Heart left ventricle (tissue), 16 donors: Measurements from ENCODE around the gene WFDC8. TPM values are rescaled to one million over a fixed set of nuclear protein-coding genes. Genes with fewer than 3 reads are reported as not detected.

Experiments
- ATAC-seq, 4 donors: fragments of 200-7000 bp; cut with Tn5 transposase; one replicate each; pipeline ENCODE4 v1.9.1; 2020 to 2022; ENCODE audit warnings: moderate library complexity in 4 of 4, mild to moderate bottlenecking in 3 of 4, moderate number of reproducible peaks in 1 of 4
- DNase-seq, 5 donors: peaks; one replicate each; pipeline ENCODE4 v3.0.0-alpha.2; 2020
- H3K27ac ChIP-seq, 12 donors: fragments of 200-600 bp; sonication (generic) in 4 of 12; one replicate each; pipeline versions ENCODE4 v1.5.0 to v1.8.0; 2016 to 2022; ENCODE audit warnings: mild to moderate bottlenecking in 2 of 12
- H3K27me3 ChIP-seq, 9 donors: fragments of 200-600 bp; sonication (generic) in 2 of 9; one replicate each; pipeline versions ENCODE4 v1.5.1 to v1.8.0; 2016 to 2022; ENCODE audit warnings: mild to moderate bottlenecking in 3 of 9
- H3K36me3 ChIP-seq, 9 donors: fragments of 200-600 bp; sonication (generic) in 2 of 9; one replicate each; pipeline versions ENCODE4 v1.5.0 to v1.8.0; 2018 to 2022; ENCODE audit warnings: mild to moderate bottlenecking in 2 of 9
- H3K4me1 ChIP-seq, 12 donors: fragments of 200-600 bp; sonication (generic) in 4 of 12; one replicate each; pipeline versions ENCODE4 v1.5.0 to v1.8.0; 2016 to 2022; ENCODE audit warnings: mild to moderate bottlenecking in 3 of 12
- H3K4me3 ChIP-seq, 12 donors: fragments of 200-600 bp; sonication (generic) in 4 of 12; one replicate each; pipeline versions ENCODE4 v1.5.0 to v1.8.0; 2017 to 2022; ENCODE audit warnings: mild to moderate bottlenecking in 9 of 12, moderate library complexity in 4 of 12
- H3K9me3 ChIP-seq, 12 donors: fragments of 200-600 bp; sonication (generic) in 4 of 12; one replicate each; pipeline versions ENCODE4 v1.5.0 to v1.8.0; 2016 to 2022; ENCODE audit warnings: mild to moderate bottlenecking in 1 of 12
- POLR2A ChIP-seq, 2 donors: fragments of 450-650 bp; IDR thresholded peaks; one replicate each; pipeline ENCODE4 v1.6.1; 2017; ENCODE audit warnings: antibody characterized with exemption in 2 of 2, mild to moderate bottlenecking in 2 of 2, moderate library complexity in 2 of 2
- WGBS, 4 donors: extraction: QIAGEN DNeasy Blood & Tissue Kit in 2 of 4; methylation state at CpG; one replicate each; pipeline versions ENCODE4 v1.1.5 to v1.1.7; 2013 to 2018; 5-methylcytosine and 5-hydroxymethylcytosine counted together
- intact Hi-C, 10 donors: fragments of 100-400 bp; cut with DNase I; formaldehyde crosslinking; loops; one replicate each; pipeline versions ENCODE4 v1.11.1 to v1.14.2; 2022
- polyA plus RNA-seq, 2 donors: library from polyadenylated mRNA; stranded (reverse); fragments of 200-250 nt; gene quantifications; one replicate each; pipeline ENCODE4 v1.2.3, GENCODE V29; 2013
- total RNA-seq, 9 donors: library from RNA; depleted of rRNA in 2 of 9; stranded (reverse); fragments of >200 nt in 2 of 9; fragmentation: NEBNext Ultra II Directional in 3 of 9; extraction: Animal tissue kit (Norgen Biotek cat#: 25700) in 3 of 9; gene quantifications; one replicate each; pipeline versions ENCODE4 v1.1.0 to v1.2.4, GENCODE V29; 2016 to 2023
- TF ChIP-seq, protein P1 (sequence below), 12 donors: fragments of 200-600 bp; sonication (generic) in 4 of 12; IDR thresholded peaks; one replicate each; pipeline versions ENCODE4 v1.5.0 to v1.8.0; 2018 to 2022; ENCODE audit warnings: antibody characterized with exemption in 12 of 12, mild to moderate bottlenecking in 5 of 12
- donor health status: ischemic (EF 13 %, LVEDD 7.1; RV severe dilation, severe dysfunction).
- donor health status: healthy with polysubstance abuse.
- donor health status: DM: no; HTN: yes; CAD: no.
- donor health status: DM: no; HTN: no; CAD: no.
- donor health status: ischemic (EF 25% LVEDD 6.9; RV normal size, moderate dysfunction).
- donor health status: ischemic (EF 25% LVEDD 5.7; RV mildly dilated, moderate dysfunction).
- donor health status: healthy.
- donor health status: DM: yes; HTN: yes; CAD: no.
- donor health status: ischemic (EF 35%, LVEDD 5.7; RV mildly dilated, moderate dysfunction).
- donor health status: nonischemic (EF 11% LVEDD 7.7; RV severe dilation, severe dysfunction).
- donor health status: DM: yes; HTN: yes; CAD: no.
- donor health status: PGD.
- donor health status: ischemic (EF 29% LVEDD 5.4; RV normal size, mild dysfunction).
- donor health status: nonischemic (EF 23%, LVEDD 6.1; RV moderate dilation, normal function).

Gene WFDC8
- total and polyA plus RNA-seq, 11 donors = not detected

DNA sequence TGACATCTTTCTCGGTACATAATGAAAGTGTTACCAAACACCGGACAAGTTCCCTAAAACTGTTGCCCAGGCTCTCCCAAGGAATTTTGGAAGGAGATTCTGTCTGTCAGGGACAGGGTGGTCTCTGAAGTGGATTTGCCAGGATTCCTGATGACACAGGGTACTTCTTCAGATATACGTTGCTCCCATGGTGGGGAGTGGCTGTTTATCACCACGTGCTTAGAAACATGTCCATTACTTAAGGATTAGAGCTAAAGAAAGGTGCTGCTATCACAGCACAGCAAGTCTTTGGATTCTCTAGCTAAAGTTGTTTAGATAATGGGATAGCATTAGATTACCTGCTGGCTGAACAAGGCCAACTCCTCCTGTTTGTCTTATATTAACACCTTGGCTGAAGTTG lies 70.0 kb downstream of the WFDC8 start:
- H3K27ac ChIP-seq = no peak overlapping the region
- H3K4me3 ChIP-seq = no peak overlapping the region
- DNase-seq (no peak), ATAC-seq (no peak)
- WGBS, 4 donors = 48 to 58% (median 52%) methylated on average over 4 of the region's 4 CpGs
- intact Hi-C loops = no loop called here
- H3K27me3 ChIP-seq = peaks cover 0 to 15% (median 9%) of the 10 kb centered on the region in 9 donors
- no peaks in the 10 kb centered on the region for H3K36me3 ChIP-seq
- no peaks in the 10 kb centered on the region for H3K4me1 ChIP-seq
- TF ChIP-seq POLR2A (IDR thresholded peaks at IDR 0.05) = no peak
- TF ChIP-seq, protein P1, sequence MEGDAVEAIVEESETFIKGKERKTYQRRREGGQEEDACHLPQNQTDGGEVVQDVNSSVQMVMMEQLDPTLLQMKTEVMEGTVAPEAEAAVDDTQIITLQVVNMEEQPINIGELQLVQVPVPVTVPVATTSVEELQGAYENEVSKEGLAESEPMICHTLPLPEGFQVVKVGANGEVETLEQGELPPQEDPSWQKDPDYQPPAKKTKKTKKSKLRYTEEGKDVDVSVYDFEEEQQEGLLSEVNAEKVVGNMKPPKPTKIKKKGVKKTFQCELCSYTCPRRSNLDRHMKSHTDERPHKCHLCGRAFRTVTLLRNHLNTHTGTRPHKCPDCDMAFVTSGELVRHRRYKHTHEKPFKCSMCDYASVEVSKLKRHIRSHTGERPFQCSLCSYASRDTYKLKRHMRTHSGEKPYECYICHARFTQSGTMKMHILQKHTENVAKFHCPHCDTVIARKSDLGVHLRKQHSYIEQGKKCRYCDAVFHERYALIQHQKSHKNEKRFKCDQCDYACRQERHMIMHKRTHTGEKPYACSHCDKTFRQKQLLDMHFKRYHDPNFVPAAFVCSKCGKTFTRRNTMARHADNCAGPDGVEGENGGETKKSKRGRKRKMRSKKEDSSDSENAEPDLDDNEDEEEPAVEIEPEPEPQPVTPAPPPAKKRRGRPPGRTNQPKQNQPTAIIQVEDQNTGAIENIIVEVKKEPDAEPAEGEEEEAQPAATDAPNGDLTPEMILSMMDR (IDR thresholded peaks at IDR 0.05) = no peak
- H3K9me3 ChIP-seq = no peaks in the 10 kb centered on the region

- DNase-seq = no peak
- Histone ChIP-seq H3K4me1 (no peaks in the 10 kb centered on the region), H3K27ac (no peak overlapping the region), H3K27me3 (peaks cover 0 to 15% (median 2%) of the 10 kb centered on the region in 9 donors), H3K9me3 (no peaks in the 10 kb centered on the region), H3K4me3 (no peak overlapping the region), H3K36me3 (no peaks in the 10 kb centered on the region)
- intact Hi-C loops = no loop called here
- ATAC-seq = no peak
- 65 to 73% (median 69%) methylated on average over 6 to 7 of the region's 7 CpGs for WGBS, 4 donors
- no peak for TF ChIP-seq POLR2A (IDR thresholded peaks at IDR 0.05)
- TF ChIP-seq, protein P1 (IDR thresholded peaks at IDR 0.05) = no peak
Observed at GRCh38 chr20:45508068-45508886, 70.8 kb downstream of the WFDC8 start.

- no peaks in the 10 kb centered on the region for H3K9me3 ChIP-seq
- no peak for ATAC-seq
- H3K27ac ChIP-seq = no peak overlapping the region
- H3K36me3 ChIP-seq = no peaks in the 10 kb centered on the region
- no peak overlapping the region for H3K4me3 ChIP-seq
- H3K27me3 ChIP-seq = peaks cover 0 to 18% (median 0%) of the 10 kb centered on the region in 9 donors
- DNase-seq = no peak
- WGBS, 4 donors = 81 to 85% (median 84%) methylated on average over 5 of the region's 5 CpGs
- TF ChIP-seq POLR2A (IDR thresholded peaks at IDR 0.05) = no peak
- no peaks in the 10 kb centered on the region for H3K4me1 ChIP-seq
- intact Hi-C loops = no loop called here
Observed at GRCh38 chr20:45507011-45507820, 71.9 kb downstream of the WFDC8 start.

- Histone ChIP-seq H3K4me3 (no peak overlapping the region), H3K27ac (no peak overlapping the region), H3K36me3 (no peaks in the 10 kb centered on the region), H3K9me3 (no peaks in the 10 kb centered on the region), H3K27me3 (peaks cover 0 to 17% (median 1%) of the 10 kb centered on the region in 9 donors), H3K4me1 (peaks cover 0 to 4% (median 0%) of the 10 kb centered on the region in 12 donors)
- DNase-seq (no peak), ATAC-seq (no peak)
- intact Hi-C loops = no loop called here
- 68 to 84% (median 73%) methylated on average over 2 of the region's 2 CpGs for WGBS, 4 donors
- TF ChIP-seq, protein P1 (IDR thresholded peaks at IDR 0.05) = no peak
- no peak for TF ChIP-seq POLR2A (IDR thresholded peaks at IDR 0.05)
Observed at GRCh38 chr20:45506398-45506797, 72.7 kb downstream of the WFDC8 start.
